Lung (tissue), 12 donors: ENCODE data around the gene TENT5C. TPM values are rescaled to one million over a fixed set of nuclear protein-coding genes. Genes with fewer than 3 reads are reported as not detected.

ENCODE experiments used
- ATAC-seq: fragments of 200-7000 bp; cut with Tn5 transposase; one replicate; pipeline ENCODE4 v1.9.1; 2020; ENCODE audit warnings: moderate number of reproducible peaks; ENCODE audit not compliant: insufficient read depth, low FRiP score
- DNase-seq, 3 donors: peaks; one replicate each; pipeline ENCODE4 v3.0.0-alpha.2; 2013 to 2017
- H3K27ac ChIP-seq, 2 donors: one replicate each; pipeline ENCODE4 v1.5.1; 2013; ENCODE audit warnings: mild to moderate bottlenecking in 2 of 2, moderate library complexity in 2 of 2, control low read depth in 1 of 2, inconsistent platforms in 1 of 2, low read depth in 1 of 2, low read length in 1 of 2
- H3K27me3 ChIP-seq, 3 donors: one replicate each; pipeline ENCODE4 v1.5.1; 2013; ENCODE audit warnings: low read length in 2 of 3; ENCODE audit not compliant: control insufficient read depth in 3 of 3, insufficient read depth in 3 of 3
- H3K36me3 ChIP-seq, 4 donors: one replicate each; pipeline ENCODE4 v1.5.1; 2013; ENCODE audit warnings: low read length in 4 of 4, mild to moderate bottlenecking in 1 of 4, moderate library complexity in 1 of 4; ENCODE audit not compliant: control insufficient read depth in 4 of 4, insufficient read depth in 4 of 4
- H3K4me1 ChIP-seq, 5 donors: one replicate each; pipeline ENCODE4 v1.5.1; 2013; ENCODE audit warnings: low read length in 5 of 5, mild to moderate bottlenecking in 2 of 5, moderate library complexity in 1 of 5; ENCODE audit not compliant: control insufficient read depth in 5 of 5, insufficient read depth in 5 of 5
- H3K4me3 ChIP-seq: one replicate; pipeline ENCODE4 v1.5.1; 2013; ENCODE audit warnings: mild to moderate bottlenecking, control low read depth, moderate library complexity
- H3K9ac ChIP-seq, 2 donors: one replicate each; pipeline ENCODE4 v1.5.1; 2013; ENCODE audit warnings: low read length in 2 of 2, control low read depth in 1 of 2; ENCODE audit not compliant: insufficient read depth in 1 of 2
- H3K9me3 ChIP-seq, 4 donors: one replicate each; pipeline ENCODE4 v1.5.1; 2013; ENCODE audit warnings: low read length in 3 of 4, mild to moderate bottlenecking in 1 of 4, moderate library complexity in 1 of 4; ENCODE audit not compliant: control insufficient read depth in 4 of 4, insufficient read depth in 3 of 4
- CTCF ChIP-seq: IDR thresholded peaks from 2 replicates; pipeline ENCODE4 v1.5.1; 2012; ENCODE audit warnings: mild to moderate bottlenecking; ENCODE audit errors: control extremely low read depth, extremely low read depth
- WGBS, 2 donors: extraction: QIAGEN DNeasy Blood & Tissue Kit; methylation state at CpG; one replicate each; pipeline ENCODE4 v1.1.7; 2013; 5-methylcytosine and 5-hydroxymethylcytosine counted together
- polyA plus RNA-seq, 2 donors: library from polyadenylated mRNA; stranded (reverse); fragments of 200-250 nt; gene quantifications; one replicate each; pipeline ENCODE4 v1.2.1, GENCODE V29; 2013
- total RNA-seq, 2 donors: library from RNA; depleted of rRNA in 1 of 2; stranded (reverse); fragments of >200 nt in 1 of 2; gene quantifications; one replicate each; pipeline ENCODE4 v1.2.1, GENCODE V29; 2014 to 2021
- donor health status: control.
- donor health status: control.
- donor health status: Bipolar disorder and iron deficiency.
- donor health status: healthy.
- donor health status: DM: yes; HTN: yes; CAD: no.

The TENT5C gene
- total and polyA plus RNA-seq, 4 donors: 2.7 to 39.0 (median 17.5) TPM

GRCh38 chr1:117581391-117581943 is 24.4 kb upstream of the TENT5C start:
- WGBS, 2 donors: 92 to 95% methylated on average over 10 of the region's 10 CpGs
- no peak for ATAC-seq

GRCh38 chr1:117582451-117582850 is 23.4 kb upstream of the TENT5C start:
- Histone ChIP-seq H3K27me3 (no peaks in the 10 kb centered on the region), H3K36me3 (no peaks in the 10 kb centered on the region), H3K9ac (no peak overlapping the region), H3K9me3 (no peaks in the 10 kb centered on the region), H3K4me1 (no peaks in the 10 kb centered on the region), H3K27ac (no peak overlapping the region), H3K4me3 (no peak overlapping the region)
- TF ChIP-seq CTCF: no peak
- WGBS, 2 donors: 77 to 89% methylated on average over 3 of the region's 3 CpGs
- DNase-seq: no peak
- no peak for ATAC-seq

More at GRCh38 chr1:117581391-117581943, 24.4 kb upstream of the TENT5C start:
- H3K4me1 ChIP-seq: no peaks in the 10 kb centered on the region
- no peaks in the 10 kb centered on the region for H3K27me3 ChIP-seq
- no peaks in the 10 kb centered on the region for H3K9me3 ChIP-seq
- H3K9ac ChIP-seq: no peak overlapping the region
- no peak overlapping the region for H3K27ac ChIP-seq
- DNase-seq: no peak
- H3K4me3 ChIP-seq: no peak overlapping the region
- no peaks in the 10 kb centered on the region for H3K36me3 ChIP-seq
- TF ChIP-seq CTCF: no peak

- Histone ChIP-seq H3K4me1 (no peaks in the 10 kb centered on the region), H3K36me3 (no peaks in the 10 kb centered on the region), H3K27ac (no peak overlapping the region), H3K9me3 (no peaks in the 10 kb centered on the region), H3K27me3 (no peaks in the 10 kb centered on the region), H3K9ac (no peak overlapping the region), H3K4me3 (no peak overlapping the region)
- TF ChIP-seq CTCF: no peak
- no peak for ATAC-seq
- 95 to 96% methylated on average over 6 of the region's 6 CpGs for WGBS, 2 donors
- DNase-seq: no peak
These were observed 22.6 kb upstream of the TENT5C start for GRCh38 chr1:117583247-117583646.

- no peak for TF ChIP-seq CTCF
- DNase-seq (no peak), ATAC-seq (no peak)
- 95 to 98% methylated on average over 6 of the region's 6 CpGs for WGBS, 2 donors
- Histone ChIP-seq H3K4me3 (no peak overlapping the region), H3K9me3 (no peaks in the 10 kb centered on the region), H3K36me3 (no peaks in the 10 kb centered on the region), H3K27me3 (no peaks in the 10 kb centered on the region), H3K9ac (no peak overlapping the region), H3K4me1 (no peaks in the 10 kb centered on the region), H3K27ac (no peak overlapping the region)
These were observed 21.7 kb upstream of the TENT5C start for GRCh38 chr1:117584181-117584580.
